Kidney capillary endothelial cell (primary cell): ENCODE results near the gene SHISA5.
"Not testable (repeated sequence)": the region's sequence is repeated elsewhere in the genome, so short reads cannot be mapped to it uniquely, and the experiment has no call there.

Source experiments
- DNase-seq: peaks from one replicate; pipeline ENCODE4 v3.0.0-alpha.2; 2018; ENCODE audit warnings: low spot score

The SHISA5 gene

GRCh38 chr3:48477959-48478520, 25.9 kb downstream of the SHISA5 start:
- DNase-seq: no peak

- DNase-seq: no peak
Observed at GRCh38 chr3:48476426-48477053, 27.4 kb downstream of the SHISA5 start.

GRCh38 chr3:48475188-48475587, 28.8 kb downstream of the SHISA5 start:
- DNase-seq: no peak

GRCh38 chr3:48474619-48475018, 29.4 kb downstream of the SHISA5 start:
- no peak for DNase-seq

- not testable (repeated sequence) for DNase-seq
Observed at GRCh38 chr3:48474031-48474430, 29.9 kb downstream of the SHISA5 start.

GRCh38 chr3:48473617-48473952, 30.4 kb downstream of the SHISA5 start:
- no peak for DNase-seq

GRCh38 chr3:48472923-48473616, 30.9 kb downstream of the SHISA5 start:
- DNase-seq: peak; percentile 79

GRCh38 chr3:48472673-48472922, 31.4 kb downstream of the SHISA5 start:
- DNase-seq: no peak

- DNase-seq: no peak
Observed at GRCh38 chr3:48470286-48470685, 33.7 kb downstream of the SHISA5 start.

GRCh38 chr3:48469046-48469915, 34.7 kb downstream of the SHISA5 start:
- DNase-seq: no peak

- DNase-seq: no peak
Observed at GRCh38 chr3:48468329-48468731, 35.6 kb downstream of the SHISA5 start.

GRCh38 chr3:48467473-48468267, 36.3 kb downstream of the SHISA5 start:
- DNase-seq: no peak

- DNase-seq: no peak
Observed at GRCh38 chr3:48467110-48467454, 36.9 kb downstream of the SHISA5 start.

GRCh38 chr3:48466386-48467109, 37.4 kb downstream of the SHISA5 start:
- peak; percentile 48 for DNase-seq

GRCh38 chr3:48465531-48466378, 38.2 kb downstream of the SHISA5 start:
- DNase-seq: peak; percentile 100

- no peak for DNase-seq
Observed at GRCh38 chr3:48465237-48465530, 38.8 kb downstream of the SHISA5 start.

- DNase-seq: no peak
Observed at GRCh38 chr3:48464713-48465221, 39.2 kb downstream of the SHISA5 start.

GRCh38 chr3:48463703-48464102, 40.3 kb downstream of the SHISA5 start:
- DNase-seq: no peak

- not testable (repeated sequence) for DNase-seq
Observed at GRCh38 chr3:48461767-48462166, 42.2 kb downstream of the SHISA5 start.

GRCh38 chr3:48460517-48460902, 43.5 kb downstream of the SHISA5 start:
- DNase-seq: no peak
